ENCODE measurements around the gene CPPED1.
"Not testable (repeated sequence)": the region's sequence is repeated elsewhere in the genome, so short reads cannot be mapped to it uniquely, and the experiment has no call there.

CPPED1 gene, protein sequence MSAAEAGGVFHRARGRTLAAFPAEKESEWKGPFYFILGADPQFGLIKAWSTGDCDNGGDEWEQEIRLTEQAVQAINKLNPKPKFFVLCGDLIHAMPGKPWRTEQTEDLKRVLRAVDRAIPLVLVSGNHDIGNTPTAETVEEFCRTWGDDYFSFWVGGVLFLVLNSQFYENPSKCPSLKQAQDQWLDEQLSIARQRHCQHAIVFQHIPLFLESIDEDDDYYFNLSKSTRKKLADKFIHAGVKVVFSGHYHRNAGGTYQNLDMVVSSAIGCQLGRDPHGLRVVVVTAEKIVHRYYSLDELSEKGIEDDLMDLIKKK

DNA sequence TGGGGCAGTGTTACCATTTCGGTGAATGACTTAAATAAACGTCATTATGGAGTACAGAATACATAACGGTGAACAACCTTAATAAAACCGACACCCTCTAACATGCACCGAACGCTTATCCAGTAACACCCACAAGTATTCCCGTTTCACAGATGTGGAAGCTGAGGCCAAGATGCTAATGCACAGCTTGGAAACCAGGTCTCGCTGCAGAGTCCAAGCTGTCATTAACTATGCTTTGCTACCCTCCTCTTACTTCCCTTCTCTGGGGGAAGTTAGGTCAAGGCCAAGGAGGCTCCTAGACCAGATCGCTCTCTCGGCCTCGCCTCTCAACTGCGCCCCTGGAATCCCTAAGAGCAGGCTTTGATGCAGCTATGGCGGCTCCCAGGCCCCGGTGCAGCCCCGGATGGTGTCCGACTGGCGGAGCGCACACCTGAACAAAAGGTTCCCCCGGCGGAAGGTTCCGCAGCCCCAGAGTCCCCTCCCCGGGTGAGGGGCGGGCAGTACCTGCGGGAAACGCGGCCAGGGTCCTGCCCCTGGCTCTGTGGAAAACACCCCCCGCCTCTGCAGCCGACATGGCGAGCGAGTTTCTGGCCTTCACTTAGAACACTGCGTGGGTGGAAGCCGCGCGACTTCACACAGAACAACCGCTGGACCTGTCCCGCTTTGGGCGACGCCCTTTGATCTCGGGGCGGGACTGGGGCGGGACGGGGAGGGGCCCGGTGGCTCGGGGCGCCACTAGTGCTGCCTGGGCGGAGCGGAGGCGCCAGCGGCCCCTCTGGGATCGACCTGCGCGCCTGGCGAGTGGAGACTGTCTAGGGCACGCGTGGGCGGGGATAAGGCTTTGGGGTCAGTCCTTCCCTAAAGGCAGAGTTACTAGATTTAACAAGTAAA lies at the start of gene CPPED1:
Gene CPPED1, minus strand, starts transcription at position 685 of the 891 bp plus-strand sequence. Its CDS starts 111 bp downstream, at position 574.
- DNase-seq (ENCODE audit: low read depth): peak; percentile 75

DNA sequence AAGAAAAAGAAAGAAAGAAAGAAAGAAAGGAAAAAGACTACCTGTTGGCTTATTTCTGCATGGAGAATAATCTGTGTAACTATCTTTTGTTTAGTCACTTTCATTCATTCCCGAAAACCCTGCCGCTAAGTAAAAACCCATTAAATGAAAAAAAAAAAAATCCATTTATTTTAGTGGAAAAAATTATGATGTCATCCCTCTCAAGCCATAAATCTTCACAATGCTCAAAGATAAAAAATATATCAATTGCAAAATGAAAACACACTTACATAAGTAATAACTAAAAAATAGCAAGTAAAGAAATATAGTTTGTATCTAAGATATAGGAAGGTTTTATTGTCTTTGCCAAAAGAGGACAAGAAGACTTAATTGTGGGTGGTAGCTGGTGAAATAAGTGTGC lies 46.5 kb upstream of the CPPED1 start:
- no peak for DNase-seq (ENCODE audit: low read depth)

- DNase-seq (ENCODE audit: low read depth): no peak
Observed at GRCh38 chr16:12846592-12846991, 42.9 kb upstream of the CPPED1 start.

GRCh38 chr16:12845282-12845681 lies 41.6 kb upstream of the CPPED1 start:
- DNase-seq (ENCODE audit: low read depth): no peak

DNA sequence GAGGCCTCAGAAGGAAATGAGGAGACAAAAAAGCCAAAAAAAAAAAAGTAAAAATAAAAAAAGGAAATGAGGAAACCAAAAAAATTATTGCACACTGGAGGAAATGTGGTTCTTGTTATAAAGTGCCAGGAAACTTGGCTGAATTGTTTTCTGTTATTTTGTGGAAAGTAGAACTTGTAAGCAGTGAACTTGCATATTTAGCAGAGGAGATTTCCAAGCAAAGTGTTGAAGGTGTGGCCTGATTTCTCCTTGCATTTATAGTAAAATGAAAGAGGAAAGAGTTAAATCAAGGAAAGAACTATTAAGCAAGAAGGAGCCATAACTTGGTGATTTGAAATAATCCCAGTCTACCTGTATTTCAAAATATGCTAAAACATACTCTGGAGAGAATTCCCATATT lies 34.1 kb upstream of the CPPED1 start:
- DNase-seq (ENCODE audit: low read depth): no peak

DNA sequence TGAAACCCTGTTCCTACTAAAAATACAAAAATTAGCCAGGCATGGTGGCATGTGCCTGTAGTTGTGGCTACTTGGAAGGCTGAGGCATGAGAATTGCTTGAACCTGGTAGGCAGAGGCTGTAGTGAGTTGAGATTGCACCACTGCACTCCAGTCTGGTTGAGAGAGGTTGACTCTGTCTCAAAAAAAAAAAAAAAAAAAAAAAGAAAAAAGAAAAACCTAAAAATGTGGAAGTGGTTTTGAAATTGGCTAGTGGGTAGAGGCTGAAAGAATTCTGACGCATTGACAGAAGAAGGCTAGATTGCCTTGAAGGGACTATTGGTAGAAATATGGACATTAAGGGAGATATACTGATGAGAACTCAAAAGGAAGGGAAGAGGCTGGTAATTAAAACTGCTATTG lies 33.6 kb upstream of the CPPED1 start:
- no peak for DNase-seq (ENCODE audit: low read depth)

DNA sequence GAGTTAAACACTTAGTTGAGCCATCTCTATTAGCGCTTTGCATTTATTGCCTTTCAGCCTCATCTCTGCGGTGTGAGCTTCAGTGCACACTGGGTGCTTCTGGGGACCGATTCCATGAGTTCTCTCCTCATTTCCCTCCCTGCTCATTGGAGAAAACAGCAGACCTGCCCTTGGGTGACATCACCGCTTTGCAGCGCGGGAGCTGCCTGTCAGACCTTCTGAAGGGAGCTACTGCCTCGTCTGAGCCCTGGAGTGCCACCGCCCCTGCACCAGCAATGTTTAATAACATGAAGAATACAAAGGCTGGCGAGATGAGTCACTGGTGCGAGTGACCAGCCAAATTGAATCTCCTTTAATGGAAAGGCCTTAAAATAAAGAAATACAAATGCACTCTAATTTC lies 30.2 kb upstream of the CPPED1 start:
- DNase-seq (ENCODE audit: low read depth): no peak

- no peak for DNase-seq (ENCODE audit: low read depth)
Observed at GRCh38 chr16:12829096-12829888, 25.6 kb upstream of the CPPED1 start.

GRCh38 chr16:12828206-12828605 lies 24.5 kb upstream of the CPPED1 start:
- no peak for DNase-seq (ENCODE audit: low read depth)

- DNase-seq (ENCODE audit: low read depth): no peak
Observed at GRCh38 chr16:12826559-12826958, 22.9 kb upstream of the CPPED1 start.

- peak; percentile 55 for DNase-seq (ENCODE audit: low read depth)
Observed at GRCh38 chr16:12819126-12820117, 15.7 kb upstream of the CPPED1 start.

DNA sequence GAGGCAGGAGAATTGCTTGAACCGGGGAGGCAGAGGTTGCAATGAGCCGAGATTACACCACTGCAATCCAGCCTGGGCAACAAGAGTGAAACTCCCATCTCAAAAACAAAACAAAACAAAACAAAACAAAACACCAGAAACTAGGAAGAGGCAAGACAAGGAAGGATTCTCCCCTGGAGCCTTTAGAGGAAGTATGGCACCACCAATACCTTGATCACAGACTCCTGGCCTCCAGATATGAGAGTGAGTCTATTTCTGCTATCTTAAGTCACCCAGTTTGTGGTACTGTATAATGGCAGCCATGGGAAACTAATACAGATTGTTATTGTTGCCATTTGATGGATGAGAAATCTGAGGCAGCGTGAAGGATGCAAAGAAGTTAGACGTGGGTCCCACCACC lies 14.6 kb upstream of the CPPED1 start:
- no peak for DNase-seq (ENCODE audit: low read depth)

DNA sequence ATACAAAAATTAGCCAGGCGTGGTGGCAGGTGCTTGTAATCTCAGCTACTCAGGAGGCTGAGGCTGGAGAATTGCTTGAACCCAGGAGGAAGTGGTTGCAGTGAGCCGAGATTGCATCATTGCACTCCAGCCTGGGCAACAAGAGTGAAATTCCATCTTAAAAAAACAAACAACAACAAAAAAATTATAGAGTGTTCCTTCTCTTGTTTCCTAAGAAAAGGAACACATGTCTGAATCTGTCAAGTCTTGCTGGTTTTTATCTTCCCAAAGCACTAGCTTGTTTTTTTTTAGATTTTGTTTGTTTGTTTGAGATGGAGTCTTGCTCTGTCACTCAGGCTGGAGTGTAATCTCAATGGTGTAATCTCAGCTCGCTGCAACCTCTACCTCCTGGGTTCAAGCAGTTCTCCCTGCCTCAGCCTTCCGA lies 13.1 kb upstream of the CPPED1 start:
- not testable (repeated sequence) for DNase-seq (ENCODE audit: low read depth)

DNA sequence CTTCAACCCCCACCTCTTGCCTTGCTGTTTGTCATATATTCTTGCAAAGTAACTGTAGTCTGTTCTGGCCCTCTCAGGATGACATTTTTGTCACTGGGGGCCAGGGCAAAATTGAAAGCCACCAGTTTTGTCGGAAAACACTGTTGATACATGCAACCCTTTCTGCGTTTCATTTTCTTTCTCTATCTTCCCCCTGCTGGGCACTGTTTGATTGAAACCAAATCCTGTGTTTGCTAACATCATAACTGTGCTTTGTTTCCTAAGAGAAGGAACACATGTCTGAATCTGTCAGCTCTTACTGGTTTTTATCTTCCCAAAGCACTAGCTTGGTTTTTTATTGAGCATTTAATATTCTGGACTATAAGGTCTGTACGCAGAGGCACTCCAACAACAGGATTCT lies 11.7 kb upstream of the CPPED1 start:
- no peak for DNase-seq (ENCODE audit: low read depth)

DNA sequence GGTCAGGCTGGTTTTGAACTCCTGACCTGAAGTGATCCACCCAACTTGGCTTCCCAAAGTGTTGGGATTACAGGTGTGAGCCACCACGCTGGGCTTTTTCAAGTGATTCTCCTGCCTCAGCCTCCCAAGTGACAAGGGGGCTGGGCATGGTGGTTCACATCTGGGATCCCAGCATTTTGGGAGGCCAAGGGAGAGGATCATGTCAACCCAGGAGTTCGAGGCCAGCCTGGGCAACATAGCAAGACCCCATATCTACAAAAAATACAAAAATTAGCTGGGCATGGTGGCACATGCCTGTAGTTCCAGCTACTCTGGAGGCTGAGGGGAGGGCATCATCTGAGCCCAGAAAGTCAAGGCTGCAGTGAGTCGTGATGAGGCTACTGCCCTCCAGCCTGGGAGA lies 10.0 kb upstream of the CPPED1 start:
- DNase-seq (ENCODE audit: low read depth): not testable (repeated sequence)

DNA sequence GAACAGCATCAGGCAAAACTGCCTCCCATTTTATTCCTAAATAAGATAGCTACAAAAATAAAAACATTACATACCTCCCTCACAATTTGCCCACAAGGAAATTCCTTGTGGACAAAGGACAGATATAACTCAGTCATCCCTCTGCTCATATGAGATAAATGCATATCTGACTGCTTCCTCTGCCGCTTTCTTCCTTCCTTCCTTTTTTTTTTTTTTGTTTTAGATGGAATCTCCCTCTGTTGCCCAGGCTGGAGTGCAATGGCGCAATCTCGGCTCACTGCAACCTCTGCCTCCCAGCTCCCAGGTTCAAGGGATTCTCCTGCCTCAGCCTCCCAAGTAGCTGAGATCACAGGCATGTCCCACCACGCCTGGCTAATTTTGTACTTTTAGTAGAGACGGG lies 9.6 kb upstream of the CPPED1 start:
- not testable (repeated sequence) for DNase-seq (ENCODE audit: low read depth)

DNA sequence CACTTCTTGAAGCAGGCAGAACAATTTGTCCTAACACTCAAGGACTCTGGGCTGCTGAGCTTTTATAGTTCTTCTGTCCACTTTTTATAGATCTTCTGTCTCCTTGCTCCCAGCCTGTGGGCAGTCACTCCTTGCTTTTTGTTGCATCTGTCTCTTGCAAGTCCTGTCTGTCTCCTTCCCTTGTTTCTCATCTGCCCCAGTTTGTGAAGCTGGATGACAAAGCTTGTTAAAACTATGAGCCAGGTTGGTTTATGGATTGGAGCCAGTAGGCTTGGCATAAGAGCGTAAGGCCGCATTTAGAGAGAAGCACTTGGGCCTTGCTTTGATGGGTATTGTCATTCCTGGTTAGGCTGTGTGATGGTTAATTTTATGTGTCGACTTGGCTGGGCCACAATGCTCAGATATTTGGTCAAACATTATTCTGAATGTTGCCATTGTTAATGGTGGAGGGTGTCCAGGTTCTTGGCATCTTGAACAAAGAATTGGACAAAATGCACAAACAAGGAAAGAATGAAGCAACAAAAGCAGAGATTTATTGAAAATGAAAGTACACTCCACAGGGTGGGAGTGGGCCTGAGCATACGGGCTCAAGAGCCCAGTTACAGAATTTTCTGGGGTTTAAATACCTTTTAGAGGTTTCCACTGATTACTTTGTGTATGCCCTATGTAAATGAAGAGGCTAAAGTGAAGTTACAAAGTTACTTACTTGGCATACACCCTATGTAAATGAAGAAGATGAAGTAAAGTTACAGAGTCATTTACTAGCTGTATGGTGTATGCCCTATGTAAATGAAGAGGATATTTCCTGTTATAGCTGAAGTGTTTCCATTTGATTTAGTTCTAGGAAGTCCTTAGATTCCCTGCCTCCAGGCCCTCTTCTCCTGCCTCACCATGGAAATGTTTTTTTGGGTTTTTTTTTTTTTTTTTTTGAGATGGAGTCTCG lies 8.0 kb upstream of the CPPED1 start:
- DNase-seq (ENCODE audit: low read depth): no peak

DNA sequence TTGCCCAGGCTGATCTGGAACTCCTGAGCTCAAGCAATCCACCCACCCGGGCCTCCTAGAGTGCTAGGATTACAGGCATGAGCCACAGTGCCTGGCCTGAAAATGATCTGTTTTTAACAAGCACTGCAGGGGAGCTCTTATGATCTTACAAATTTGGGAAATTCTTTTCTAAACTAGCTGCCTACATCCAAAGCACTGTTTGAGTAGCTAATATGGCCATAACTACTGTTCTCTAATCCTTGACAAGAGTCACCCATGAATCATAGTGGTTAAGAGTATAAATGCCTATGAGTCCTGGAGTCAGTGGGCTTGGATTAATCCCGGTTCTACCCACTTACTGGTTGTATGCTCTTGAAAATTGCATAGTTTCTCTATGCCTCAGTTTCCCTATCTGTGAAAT lies 1.4 kb upstream of the CPPED1 start:
- DNase-seq (ENCODE audit: low read depth): no peak

GRCh38 chr16:12804395-12804794 lies 708 bp upstream of the CPPED1 start:
- no peak for DNase-seq (ENCODE audit: low read depth)

DNA sequence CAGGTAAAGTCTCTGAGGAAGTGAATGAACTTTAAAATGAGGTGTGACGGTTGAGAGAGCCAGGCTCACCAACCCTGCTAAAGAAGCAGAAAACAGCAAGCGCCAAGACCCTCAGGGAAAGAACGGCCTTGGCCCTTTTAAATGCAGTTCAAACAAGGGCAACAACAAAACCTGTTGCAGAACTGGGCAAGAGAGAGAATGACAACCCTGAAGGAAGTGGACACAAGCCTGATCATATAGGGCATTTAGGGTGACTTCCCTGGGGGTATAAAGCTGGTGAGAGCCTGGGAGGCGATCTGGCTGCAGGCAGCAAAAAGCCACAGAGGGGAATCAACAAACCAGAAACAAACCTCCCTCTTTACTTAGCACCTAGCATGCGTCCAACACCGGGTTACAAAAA lies 1.0 kb downstream of the CPPED1 start:
- DNase-seq (ENCODE audit: low read depth): no peak

Measured in stimulated activated CD8-positive, alpha-beta memory T cell treated with anti-CD3 and anti-CD28 coated beads, Interleukin-15, amount 100 ng/mL, for 1 hour (primary cell).